ENCODE results near the gene RNF207. TPM values are rescaled to one million over a fixed set of nuclear protein-coding genes. Genes with fewer than 3 reads are reported as not detected.
A peak's percentile ranks its signal among the peaks of the same experiment; 100 is the strongest.

RNF207 gene
- total RNA-seq = 14.1 TPM

- no peaks in the 10 kb centered on the region for H3K36me3 ChIP-seq (ENCODE audit: control insufficient read depth in 3 of 3, insufficient read depth in 3 of 3, low read length in 3 of 3)
- H3K4me1 ChIP-seq (ENCODE audit: control insufficient read depth in 3 of 3, insufficient read depth in 3 of 3, low read length in 3 of 3) = peaks cover 12 to 29% (median 28%) of the 10 kb centered on the region in 3 donors
- H3K9ac ChIP-seq (ENCODE audit: low read depth in 1 of 3, low read length in 3 of 3) = peak within 1 kb of the TSS; percentile 20 to 83 (median 50)
- peak within 1 kb of the TSS; percentile 62 to 75 (median 66) for H3K4me3 ChIP-seq (ENCODE audit: low read length in 3 of 3)
- H3K27ac ChIP-seq (ENCODE audit: low read depth, low read length) = peak within 1 kb of the TSS; percentile 64
- peaks cover 4 to 30% (median 21%) of the 10 kb centered on the region in 3 donors for H3K27me3 ChIP-seq (ENCODE audit: control insufficient read depth in 3 of 3, insufficient read depth in 3 of 3, low read length in 3 of 3)
- no peaks in the 10 kb centered on the region for H3K9me3 ChIP-seq (ENCODE audit: control insufficient read depth in 3 of 3, low read length in 3 of 3)
Observed at GRCh38 chr1:6205849-6206519, at the start of gene RNF207. TSS of gene RNF207 (plus strand) at chr1:6206119. CDS start at chr1:6206536, 417 bp downstream.

- no peak overlapping the region for H3K9ac ChIP-seq (ENCODE audit: low read depth in 1 of 3, low read length in 3 of 3)
Observed at GRCh38 chr1:6157132-6157527, 48.8 kb upstream of the RNF207 start.

GRCh38 chr1:6157528-6158174 lies 48.3 kb upstream of the RNF207 start:
- no peaks in the 10 kb centered on the region for H3K9me3 ChIP-seq (ENCODE audit: control insufficient read depth in 3 of 3, low read length in 3 of 3)
- H3K27ac ChIP-seq (ENCODE audit: low read depth, low read length) = no peak overlapping the region
- H3K27me3 ChIP-seq (ENCODE audit: control insufficient read depth in 3 of 3, insufficient read depth in 3 of 3, low read length in 3 of 3) = peaks cover 5 to 36% (median 30%) of the 10 kb centered on the region in 3 donors
- no peaks in the 10 kb centered on the region for H3K4me1 ChIP-seq (ENCODE audit: control insufficient read depth in 3 of 3, insufficient read depth in 3 of 3, low read length in 3 of 3)
- no peak overlapping the region for H3K9ac ChIP-seq (ENCODE audit: low read depth in 1 of 3, low read length in 3 of 3)
- no peak overlapping the region for H3K4me3 ChIP-seq (ENCODE audit: low read length in 3 of 3)
- H3K36me3 ChIP-seq (ENCODE audit: control insufficient read depth in 3 of 3, insufficient read depth in 3 of 3, low read length in 3 of 3) = no peaks in the 10 kb centered on the region

More at GRCh38 chr1:6157132-6157527, 48.8 kb upstream of the RNF207 start:
- no peaks in the 10 kb centered on the region for H3K9me3 ChIP-seq (ENCODE audit: control insufficient read depth in 3 of 3, low read length in 3 of 3)
- no peak overlapping the region for H3K4me3 ChIP-seq (ENCODE audit: low read length in 3 of 3)
- peaks cover 5 to 31% (median 27%) of the 10 kb centered on the region in 3 donors for H3K27me3 ChIP-seq (ENCODE audit: control insufficient read depth in 3 of 3, insufficient read depth in 3 of 3, low read length in 3 of 3)
- no peaks in the 10 kb centered on the region for H3K4me1 ChIP-seq (ENCODE audit: control insufficient read depth in 3 of 3, insufficient read depth in 3 of 3, low read length in 3 of 3)
- no peaks in the 10 kb centered on the region for H3K36me3 ChIP-seq (ENCODE audit: control insufficient read depth in 3 of 3, insufficient read depth in 3 of 3, low read length in 3 of 3)
- no peak overlapping the region for H3K27ac ChIP-seq (ENCODE audit: low read depth, low read length)

GRCh38 chr1:6158181-6158580 lies 47.7 kb upstream of the RNF207 start:
- Histone ChIP-seq H3K27ac (ENCODE audit: low read depth, low read length) (no peak overlapping the region), H3K27me3 (ENCODE audit: control insufficient read depth in 3 of 3, insufficient read depth in 3 of 3, low read length in 3 of 3) (peaks cover 5 to 41% (median 34%) of the 10 kb centered on the region in 3 donors), H3K4me1 (ENCODE audit: control insufficient read depth in 3 of 3, insufficient read depth in 3 of 3, low read length in 3 of 3) (no peaks in the 10 kb centered on the region), H3K9me3 (ENCODE audit: control insufficient read depth in 3 of 3, low read length in 3 of 3) (no peaks in the 10 kb centered on the region), H3K36me3 (ENCODE audit: control insufficient read depth in 3 of 3, insufficient read depth in 3 of 3, low read length in 3 of 3) (no peaks in the 10 kb centered on the region), H3K4me3 (ENCODE audit: low read length in 3 of 3) (no peak overlapping the region), H3K9ac (ENCODE audit: low read depth in 1 of 3, low read length in 3 of 3) (no peak overlapping the region)

- H3K36me3 ChIP-seq (ENCODE audit: control insufficient read depth in 3 of 3, insufficient read depth in 3 of 3, low read length in 3 of 3) = no peaks in the 10 kb centered on the region
- no peak overlapping the region for H3K4me3 ChIP-seq (ENCODE audit: low read length in 3 of 3)
- H3K4me1 ChIP-seq (ENCODE audit: control insufficient read depth in 3 of 3, insufficient read depth in 3 of 3, low read length in 3 of 3) = no peaks in the 10 kb centered on the region
- no peaks in the 10 kb centered on the region for H3K9me3 ChIP-seq (ENCODE audit: control insufficient read depth in 3 of 3, low read length in 3 of 3)
- H3K9ac ChIP-seq (ENCODE audit: low read depth in 1 of 3, low read length in 3 of 3) = no peak overlapping the region
- H3K27me3 ChIP-seq (ENCODE audit: control insufficient read depth in 3 of 3, insufficient read depth in 3 of 3, low read length in 3 of 3) = peaks cover 9 to 58% (median 50%) of the 10 kb centered on the region in 3 donors
- no peak overlapping the region for H3K27ac ChIP-seq (ENCODE audit: low read depth, low read length)
Observed at GRCh38 chr1:6162341-6162740, 43.6 kb upstream of the RNF207 start.

- Histone ChIP-seq H3K9ac (ENCODE audit: low read depth in 1 of 3, low read length in 3 of 3) (no peak overlapping the region), H3K27me3 (ENCODE audit: control insufficient read depth in 3 of 3, insufficient read depth in 3 of 3, low read length in 3 of 3) (peaks cover 13 to 61% (median 54%) of the 10 kb centered on the region in 3 donors), H3K36me3 (ENCODE audit: control insufficient read depth in 3 of 3, insufficient read depth in 3 of 3, low read length in 3 of 3) (no peaks in the 10 kb centered on the region), H3K27ac (ENCODE audit: low read depth, low read length) (no peak overlapping the region), H3K9me3 (ENCODE audit: control insufficient read depth in 3 of 3, low read length in 3 of 3) (no peaks in the 10 kb centered on the region), H3K4me1 (ENCODE audit: control insufficient read depth in 3 of 3, insufficient read depth in 3 of 3, low read length in 3 of 3) (no peaks in the 10 kb centered on the region), H3K4me3 (ENCODE audit: low read length in 3 of 3) (no peak overlapping the region)
Observed at GRCh38 chr1:6162773-6163172, 43.1 kb upstream of the RNF207 start.

GRCh38 chr1:6163191-6163972 lies 42.5 kb upstream of the RNF207 start:
- no peak overlapping the region for H3K9ac ChIP-seq (ENCODE audit: low read depth in 1 of 3, low read length in 3 of 3)
- no peak overlapping the region for H3K27ac ChIP-seq (ENCODE audit: low read depth, low read length)
- no peak overlapping the region for H3K4me3 ChIP-seq (ENCODE audit: low read length in 3 of 3)
- peaks cover 15 to 61% (median 54%) of the 10 kb centered on the region in 3 donors for H3K27me3 ChIP-seq (ENCODE audit: control insufficient read depth in 3 of 3, insufficient read depth in 3 of 3, low read length in 3 of 3)
- H3K4me1 ChIP-seq (ENCODE audit: control insufficient read depth in 3 of 3, insufficient read depth in 3 of 3, low read length in 3 of 3) = no peaks in the 10 kb centered on the region
- no peaks in the 10 kb centered on the region for H3K36me3 ChIP-seq (ENCODE audit: control insufficient read depth in 3 of 3, insufficient read depth in 3 of 3, low read length in 3 of 3)
- no peaks in the 10 kb centered on the region for H3K9me3 ChIP-seq (ENCODE audit: control insufficient read depth in 3 of 3, low read length in 3 of 3)

- Histone ChIP-seq H3K27ac (ENCODE audit: low read depth, low read length) (no peak overlapping the region), H3K27me3 (ENCODE audit: control insufficient read depth in 3 of 3, insufficient read depth in 3 of 3, low read length in 3 of 3) (peaks cover 15 to 64% (median 53%) of the 10 kb centered on the region in 3 donors), H3K4me1 (ENCODE audit: control insufficient read depth in 3 of 3, insufficient read depth in 3 of 3, low read length in 3 of 3) (no peaks in the 10 kb centered on the region), H3K36me3 (ENCODE audit: control insufficient read depth in 3 of 3, insufficient read depth in 3 of 3, low read length in 3 of 3) (no peaks in the 10 kb centered on the region), H3K4me3 (ENCODE audit: low read length in 3 of 3) (no peak overlapping the region), H3K9me3 (ENCODE audit: control insufficient read depth in 3 of 3, low read length in 3 of 3) (no peaks in the 10 kb centered on the region), H3K9ac (ENCODE audit: low read depth in 1 of 3, low read length in 3 of 3) (no peak overlapping the region)
Observed at GRCh38 chr1:6163973-6164617, 41.8 kb upstream of the RNF207 start.

GRCh38 chr1:6165027-6165426 lies 40.9 kb upstream of the RNF207 start:
- H3K9me3 ChIP-seq (ENCODE audit: control insufficient read depth in 3 of 3, low read length in 3 of 3) = no peaks in the 10 kb centered on the region

More at GRCh38 chr1:6165027-6165426, 40.9 kb upstream of the RNF207 start:
- H3K4me1 ChIP-seq (ENCODE audit: control insufficient read depth in 3 of 3, insufficient read depth in 3 of 3, low read length in 3 of 3) = no peaks in the 10 kb centered on the region
- no peaks in the 10 kb centered on the region for H3K36me3 ChIP-seq (ENCODE audit: control insufficient read depth in 3 of 3, insufficient read depth in 3 of 3, low read length in 3 of 3)
- no peak overlapping the region for H3K4me3 ChIP-seq (ENCODE audit: low read length in 3 of 3)
- no peak overlapping the region for H3K9ac ChIP-seq (ENCODE audit: low read depth in 1 of 3, low read length in 3 of 3)
- H3K27me3 ChIP-seq (ENCODE audit: control insufficient read depth in 3 of 3, insufficient read depth in 3 of 3, low read length in 3 of 3) = peaks cover 10 to 68% (median 54%) of the 10 kb centered on the region in 3 donors
- no peak overlapping the region for H3K27ac ChIP-seq (ENCODE audit: low read depth, low read length)

Data from skeletal muscle tissue (tissue), 4 donors.